Measurements from ENCODE around the gene ZCCHC13.
"Not testable (repeated sequence)": the region's sequence is repeated elsewhere in the genome, so short reads cannot be mapped to it uniquely, and the experiment has no call there.

ZCCHC13 gene

GRCh38 chrX:74325130-74326059 lies 21.4 kb downstream of the ZCCHC13 start:
- DNase-seq = peak; percentile 17

- no peak for DNase-seq
Measured at GRCh38 chrX:74338852-74339251, 34.9 kb downstream of the ZCCHC13 start.

- DNase-seq = no peak
Measured at GRCh38 chrX:74340051-74340450, 36.1 kb downstream of the ZCCHC13 start.

- DNase-seq = not testable (repeated sequence)
Measured at GRCh38 chrX:74342211-74342610, 38.2 kb downstream of the ZCCHC13 start.

GRCh38 chrX:74343343-74344279 lies 39.6 kb downstream of the ZCCHC13 start:
- DNase-seq = peak; percentile 49

- no peak for DNase-seq
Measured at GRCh38 chrX:74344280-74344622, 40.3 kb downstream of the ZCCHC13 start.

GRCh38 chrX:74346088-74346487 lies 42.1 kb downstream of the ZCCHC13 start:
- no peak for DNase-seq

GRCh38 chrX:74349387-74349786 lies 45.4 kb downstream of the ZCCHC13 start:
- no peak for DNase-seq

- DNase-seq = no peak
Measured at GRCh38 chrX:74351760-74352159, 47.8 kb downstream of the ZCCHC13 start.

- no peak for DNase-seq
Measured at GRCh38 chrX:74353984-74354383, 50.0 kb downstream of the ZCCHC13 start.
